ENCODE data around the gene ZBTB38. TPM values are rescaled to one million over a fixed set of nuclear protein-coding genes. Genes with fewer than 3 reads are reported as not detected.

ZBTB38 gene
- total RNA-seq, 1 donor from 2014 or later, result 53.9 TPM

GRCh38 chr3:141384575-141384974, 16.3 kb downstream of the ZBTB38 start:
- DNase-seq (ENCODE audit: low read depth in 2 of 2), result no peak

GRCh38 chr3:141385406-141386125, 17.3 kb downstream of the ZBTB38 start:
- peak in 1 of 2 donors; percentile 32 for DNase-seq (ENCODE audit: low read depth in 2 of 2)

GRCh38 chr3:141386126-141386488, 17.8 kb downstream of the ZBTB38 start:
- no peak for DNase-seq (ENCODE audit: low read depth in 2 of 2)

- no peak for DNase-seq (ENCODE audit: low read depth in 2 of 2)
Observed at GRCh38 chr3:141386611-141387111, 18.4 kb downstream of the ZBTB38 start.

- no peak for DNase-seq (ENCODE audit: low read depth in 2 of 2)
Observed at GRCh38 chr3:141387516-141387915, 19.2 kb downstream of the ZBTB38 start.

GRCh38 chr3:141388395-141388794, 20.1 kb downstream of the ZBTB38 start:
- DNase-seq (ENCODE audit: low read depth in 2 of 2), result no peak

- peak in 1 of 2 donors; percentile 75 for DNase-seq (ENCODE audit: low read depth in 2 of 2)
Observed at GRCh38 chr3:141388823-141389621, 20.7 kb downstream of the ZBTB38 start.

- DNase-seq (ENCODE audit: low read depth in 2 of 2), result no peak
Observed at GRCh38 chr3:141389703-141390102, 21.4 kb downstream of the ZBTB38 start.

- no peak for DNase-seq (ENCODE audit: low read depth in 2 of 2)
Observed at GRCh38 chr3:141390747-141391146, 22.4 kb downstream of the ZBTB38 start.

GRCh38 chr3:141391298-141391990, 23.1 kb downstream of the ZBTB38 start:
- no peak for DNase-seq (ENCODE audit: low read depth in 2 of 2)

GRCh38 chr3:141391991-141392316, 23.6 kb downstream of the ZBTB38 start:
- DNase-seq (ENCODE audit: low read depth in 2 of 2), result no peak

- DNase-seq (ENCODE audit: low read depth in 2 of 2), result no peak
Observed at GRCh38 chr3:141392416-141392815, 24.1 kb downstream of the ZBTB38 start.

- DNase-seq (ENCODE audit: low read depth in 2 of 2), result no peak
Observed at GRCh38 chr3:141392897-141393734, 24.8 kb downstream of the ZBTB38 start.

GRCh38 chr3:141393735-141394076, 25.4 kb downstream of the ZBTB38 start:
- no peak for DNase-seq (ENCODE audit: low read depth in 2 of 2)

GRCh38 chr3:141394560-141394959, 26.3 kb downstream of the ZBTB38 start:
- no peak for DNase-seq (ENCODE audit: low read depth in 2 of 2)

- DNase-seq (ENCODE audit: low read depth in 2 of 2), result no peak
Observed at GRCh38 chr3:141395005-141395589, 26.8 kb downstream of the ZBTB38 start.

- no peak for DNase-seq (ENCODE audit: low read depth in 2 of 2)
Observed at GRCh38 chr3:141397996-141398395, 29.7 kb downstream of the ZBTB38 start.

GRCh38 chr3:141399200-141399599, 30.9 kb downstream of the ZBTB38 start:
- DNase-seq (ENCODE audit: low read depth in 2 of 2), result no peak

- DNase-seq (ENCODE audit: low read depth in 2 of 2), result peak; percentile 42 to 60
Observed at GRCh38 chr3:141400073-141400971, 32.0 kb downstream of the ZBTB38 start.

- no peak for DNase-seq (ENCODE audit: low read depth in 2 of 2)
Observed at GRCh38 chr3:141401095-141401494, 32.8 kb downstream of the ZBTB38 start.

All from dermis microvascular lymphatic vessel endothelial cell (primary cell).